Subcutaneous adipose tissue (tissue), 4 donors: Measurements from ENCODE around the gene WDR88. TPM values are rescaled to one million over a fixed set of nuclear protein-coding genes. Genes with fewer than 3 reads are reported as not detected.

Experiments
- CTCF ChIP-seq: fragments of 450-650 bp; IDR thresholded peaks from one replicate; pipeline ENCODE4 v1.5.1; 2016; ENCODE audit warnings: low read depth, mild to moderate bottlenecking, control low read depth, antibody characterized with exemption, moderate library complexity
- total RNA-seq, 4 donors: library from RNA; depleted of rRNA; stranded (reverse); fragments of >200 nt; gene quantifications; one replicate each; pipeline ENCODE4 v1.1.0, GENCODE V29; 2016

The WDR88 gene
- total RNA-seq, 4 donors from 2014 or later = not detected

GRCh38 chr19:33194886-33195644 is 63.2 kb downstream of the WDR88 start:
- no peak for TF ChIP-seq CTCF

GRCh38 chr19:33195645-33196347 is 63.9 kb downstream of the WDR88 start:
- no peak for TF ChIP-seq CTCF

GRCh38 chr19:33196446-33197193 is 64.7 kb downstream of the WDR88 start:
- no peak for TF ChIP-seq CTCF

- TF ChIP-seq CTCF = no peak
Measured at GRCh38 chr19:33197591-33198000, 65.7 kb downstream of the WDR88 start.

- no peak for TF ChIP-seq CTCF
Measured at GRCh38 chr19:33198169-33198568, 66.3 kb downstream of the WDR88 start.

GRCh38 chr19:33199441-33200265 is 67.7 kb downstream of the WDR88 start:
- TF ChIP-seq CTCF = no peak
